Right lobe of liver (tissue), 6 donors: ENCODE data around the gene AGRN. TPM values are rescaled to one million over a fixed set of nuclear protein-coding genes. Genes with fewer than 3 reads are reported as not detected.
"Not testable (repeated sequence)": the region's sequence is repeated elsewhere in the genome, so short reads cannot be mapped to it uniquely, and the experiment has no call there.

Experiments
- ATAC-seq, 4 donors: fragments of 200-7000 bp; cut with Tn5 transposase; one replicate each; pipeline ENCODE4 v1.9.1; 2020; ENCODE audit warnings: mild to moderate bottlenecking in 4 of 4, moderate library complexity in 4 of 4
- DNase-seq, 3 donors: peaks; one replicate each; pipeline ENCODE4 v3.0.0-alpha.2; 2020
- H3K27ac ChIP-seq, 3 donors: fragments of 200-600 bp; one replicate each; pipeline ENCODE4 v1.8.0; 2022
- H3K27me3 ChIP-seq, 2 donors: fragments of 200-600 bp; one replicate each; pipeline ENCODE4 v1.8.0; 2022
- H3K36me3 ChIP-seq, 4 donors: fragments of 200-600 bp; sonication (generic) in 1 of 4; one replicate each; pipeline versions ENCODE4 v1.5.1 to v1.8.0; 2017 to 2022; ENCODE audit warnings: control low read depth in 1 of 4
- H3K4me1 ChIP-seq, 4 donors: fragments of 200-600 bp; sonication (generic) in 1 of 4; one replicate each; pipeline versions ENCODE4 v1.5.1 to v1.8.0; 2017 to 2022; ENCODE audit warnings: control low read depth in 1 of 4
- H3K4me3 ChIP-seq, 3 donors: fragments of 200-600 bp; one replicate each; pipeline ENCODE4 v1.8.0; 2022
- H3K9me3 ChIP-seq, 4 donors: fragments of 200-600 bp; sonication (generic) in 1 of 4; one replicate each; pipeline versions ENCODE4 v1.5.1 to v1.8.0; 2017 to 2022; ENCODE audit warnings: control low read depth in 1 of 4
- POLR2A ChIP-seq: fragments of 450-650 bp; IDR thresholded peaks from one replicate; pipeline ENCODE4 v1.6.1; 2017; ENCODE audit warnings: antibody characterized with exemption, mild to moderate bottlenecking
- WGBS: methylation state at CpG from one replicate; pipeline ENCODE4 v1.1.6; 2018; ENCODE audit warnings: low coverage, low lambda C conversion rate; ENCODE audit not compliant: insufficient coverage; ENCODE audit errors: missing lambda C conversion rate; 5-methylcytosine and 5-hydroxymethylcytosine counted together
- intact Hi-C, 2 donors: fragments of 100-400 bp; cut with DNase I; formaldehyde crosslinking; loops; one replicate each; pipeline versions ENCODE4 v1.11.2 to v1.14.1; 2022
- small RNA-seq, 2 experiments: library from RNA; depleted of rRNA; stranded (forward); fragments of <200 nt; gene quantifications; one replicate each; pipeline ENCODE3, GENCODE V24; 2016
- total RNA-seq, 6 experiments: library from RNA; depleted of rRNA in 2 of 6; stranded (reverse); fragments of >200 nt in 2 of 6; fragmentation: NEBNext Ultra II Directional in 3 of 6; extraction: Animal tissue kit (Norgen Biotek cat#: 25700) in 3 of 6; gene quantifications; one replicate each; pipeline versions ENCODE4 v1.1.0 to v1.2.4, GENCODE V29; 2016 to 2023
- TF ChIP-seq, protein P1 (sequence below), 4 donors: fragments of 200-600 bp in 3 of 4; fragments of 450-650 bp in 1 of 4; IDR thresholded peaks; one replicate each; pipeline versions ENCODE4 v1.5.1 to v1.8.0; 2016 to 2022; ENCODE audit warnings: antibody characterized with exemption in 4 of 4, mild to moderate bottlenecking in 2 of 4
- donor health status: DM: no; HTN: yes; CAD: no.
- donor health status: DM: no; HTN: no; CAD: no.
- donor health status: DM: no; HTN: no; CAD: no.
- donor health status: DM: no; HTN: yes; CAD: no.
- donor health status: DM: no; HTN: yes; CAD: no.

Gene AGRN
- total RNA-seq, 6 experiments from 2014 or later = 14.2 to 44.5 (median 35.2) TPM

DNA sequence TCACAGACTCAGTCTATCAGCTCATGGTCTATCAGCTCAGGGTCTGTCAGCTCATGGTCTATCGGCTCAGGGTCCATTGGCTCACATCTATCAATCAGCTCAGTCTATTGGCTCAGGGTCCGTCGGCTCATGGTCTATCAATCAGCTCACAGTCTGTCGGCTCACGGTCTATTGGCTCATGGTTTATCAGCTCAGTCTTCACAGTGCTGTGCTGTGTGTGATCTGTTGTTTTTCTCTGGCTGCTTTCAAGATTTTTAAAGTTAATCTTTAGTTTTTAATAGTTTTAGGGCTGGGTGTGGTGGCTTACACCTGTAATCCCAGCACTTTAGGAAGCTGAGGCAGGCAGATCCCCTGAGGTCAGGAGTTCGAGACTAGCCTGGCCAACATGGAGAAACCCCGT lies 81.6 kb downstream of the AGRN start:
- no peaks in the 10 kb centered on the region for H3K36me3 ChIP-seq
- TF ChIP-seq POLR2A = no peak
- TF ChIP-seq, protein P1, sequence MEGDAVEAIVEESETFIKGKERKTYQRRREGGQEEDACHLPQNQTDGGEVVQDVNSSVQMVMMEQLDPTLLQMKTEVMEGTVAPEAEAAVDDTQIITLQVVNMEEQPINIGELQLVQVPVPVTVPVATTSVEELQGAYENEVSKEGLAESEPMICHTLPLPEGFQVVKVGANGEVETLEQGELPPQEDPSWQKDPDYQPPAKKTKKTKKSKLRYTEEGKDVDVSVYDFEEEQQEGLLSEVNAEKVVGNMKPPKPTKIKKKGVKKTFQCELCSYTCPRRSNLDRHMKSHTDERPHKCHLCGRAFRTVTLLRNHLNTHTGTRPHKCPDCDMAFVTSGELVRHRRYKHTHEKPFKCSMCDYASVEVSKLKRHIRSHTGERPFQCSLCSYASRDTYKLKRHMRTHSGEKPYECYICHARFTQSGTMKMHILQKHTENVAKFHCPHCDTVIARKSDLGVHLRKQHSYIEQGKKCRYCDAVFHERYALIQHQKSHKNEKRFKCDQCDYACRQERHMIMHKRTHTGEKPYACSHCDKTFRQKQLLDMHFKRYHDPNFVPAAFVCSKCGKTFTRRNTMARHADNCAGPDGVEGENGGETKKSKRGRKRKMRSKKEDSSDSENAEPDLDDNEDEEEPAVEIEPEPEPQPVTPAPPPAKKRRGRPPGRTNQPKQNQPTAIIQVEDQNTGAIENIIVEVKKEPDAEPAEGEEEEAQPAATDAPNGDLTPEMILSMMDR (IDR thresholded peaks at IDR 0.05) = no peak
- H3K9me3 ChIP-seq = no peaks in the 10 kb centered on the region
- intact Hi-C loops = no loop called here
- H3K27me3 ChIP-seq = no peaks in the 10 kb centered on the region
- WGBS = 83% methylated on average over 4 of the region's 7 CpGs
- no peak overlapping the region for H3K27ac ChIP-seq
- H3K4me3 ChIP-seq = no peak overlapping the region
- H3K4me1 ChIP-seq = no peaks in the 10 kb centered on the region
- peak in 1 of 3 donors; percentile 10 for DNase-seq
- ATAC-seq = no peak

DNA sequence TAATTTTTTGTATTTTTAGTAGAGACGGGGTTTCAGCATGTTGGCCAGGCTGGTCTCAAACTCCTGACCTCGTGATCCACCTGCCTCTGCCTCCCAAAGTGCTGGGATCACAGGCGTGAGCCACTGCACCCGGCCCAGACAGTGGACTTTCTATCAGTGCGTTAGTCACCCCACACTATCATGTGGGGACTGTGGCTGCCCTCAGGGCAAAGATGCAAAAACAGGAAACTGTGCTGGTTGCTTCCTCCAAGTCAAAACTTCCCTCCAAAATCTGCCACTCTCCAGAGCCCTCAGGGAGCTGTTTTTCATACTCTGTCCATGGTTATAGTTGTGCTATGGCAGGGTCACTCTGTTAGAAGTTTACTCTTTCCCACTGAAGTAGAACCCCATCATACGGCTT lies 84.2 kb downstream of the AGRN start:
- H3K36me3 ChIP-seq, H3K27ac ChIP-seq, H3K9me3 ChIP-seq, H3K4me3 ChIP-seq, ATAC-seq, H3K27me3 ChIP-seq, intact Hi-C loops, H3K4me1 ChIP-seq: not testable (repeated sequence)
- 50% methylated on average over 5 of the region's 6 CpGs for WGBS
- peak in 1 of 3 donors; percentile 4 for DNase-seq

Small RNA genes lying within 50 kb of the gene (small RNA-seq; reads per million reads assigned to genes)
- gene AL645608.3 = 0 reads per million in 2 experiments

Other genes starting within 250 kb of the AGRN start
- 1 to 10 TPM; 2.1 to 4.3 (median 3.7) TPM for gene SAMD11, start 96.2 kb upstream of the AGRN start, total RNA-seq
- 10 to 100 TPM; 28.9 to 36.8 (median 30.2) TPM for gene NOC2L, start 60.9 kb upstream of the AGRN start, total RNA-seq
- 1 to 10 TPM; 1.9 to 6.7 (median 4.3) TPM for gene KLHL17, start 59.5 kb upstream of the AGRN start, total RNA-seq
- 1 to 10 TPM in 1 of 6 experiments, under 1 TPM in 4, not detected in 1; 0.11 to 2.4 (median 0.26) TPM for gene PLEKHN1, start 53.6 kb upstream of the AGRN start, total RNA-seq
- under 1 TPM in 4 of 6 experiments, not detected in 2; 0.18 to 0.46 (median 0.28) TPM for gene PERM1, start 38.0 kb upstream of the AGRN start, total RNA-seq
- 10 to 100 TPM in 2 of 6 experiments, 1 to 10 TPM in 4; 1.6 to 21.5 (median 5.2) TPM for gene HES4, start 20.0 kb upstream of the AGRN start, total RNA-seq
- gene ISG15, start 6.6 kb upstream of the AGRN start, total RNA-seq = 10 to 100 TPM; 16.3 to 98.7 (median 26.4) TPM
- gene RNF223, start 54.2 kb downstream of the AGRN start, total RNA-seq = not detected
- 1 to 10 TPM; 4.0 to 7.7 (median 6.4) TPM for gene C1orf159, start 96.0 kb downstream of the AGRN start, total RNA-seq
- not detected for gene TTLL10, start 153.8 kb downstream of the AGRN start, total RNA-seq
- under 1 TPM in 2 of 6 experiments, not detected in 4; 0.24 to 0.27 TPM for gene TNFRSF18, start 186.5 kb downstream of the AGRN start, total RNA-seq
- under 1 TPM in 4 of 6 experiments, not detected in 2; 0.20 to 0.99 (median 0.28) TPM for gene TNFRSF4, start 194.0 kb downstream of the AGRN start, total RNA-seq
- gene SDF4, start 211.9 kb downstream of the AGRN start, total RNA-seq = 100 to 1,000 TPM; 112 to 148 (median 142) TPM
- gene B3GALT6, start 212.1 kb downstream of the AGRN start, total RNA-seq = 10 to 100 TPM in 2 of 6 experiments, 1 to 10 TPM in 4; 6.3 to 14.3 (median 7.8) TPM
- gene C1QTNF12, start 226.6 kb downstream of the AGRN start, total RNA-seq = 1 to 10 TPM in 4 of 6 experiments, under 1 TPM in 1, not detected in 1; 0.40 to 4.0 (median 1.1) TPM